ENCODE data around the gene ZSCAN10.
"Not testable (repeated sequence)": the region's sequence is repeated elsewhere in the genome, so short reads cannot be mapped to it uniquely, and the experiment has no call there.

The ZSCAN10 gene

GRCh38 chr16:3054965-3055733 lies 43.9 kb downstream of the ZSCAN10 start:
- intact Hi-C loops (cut with DNase I), result loop anchor here (5.0 kb wide), 1 partner anchor 57 kb away; the partner anchor contains the start of gene ZNF205
- DNase-seq, result peak in 1 of 10 donors; percentile 46

- intact Hi-C loops (cut with DNase I); DNase-seq: not testable (repeated sequence)
Measured at GRCh38 chr16:3053330-3053710, 45.8 kb downstream of the ZSCAN10 start.

GRCh38 chr16:3052571-3053329 lies 46.3 kb downstream of the ZSCAN10 start:
- DNase-seq, result not testable (repeated sequence)

GRCh38 chr16:3051494-3051893 lies 47.6 kb downstream of the ZSCAN10 start:
- intact Hi-C loops (cut with DNase I), result no loop called here
- DNase-seq, result no peak

More at GRCh38 chr16:3052571-3053329, 46.3 kb downstream of the ZSCAN10 start:
- intact Hi-C loops (cut with DNase I), result not testable (repeated sequence)

- intact Hi-C loops (cut with DNase I), result no loop called here
- no peak for DNase-seq
Measured at GRCh38 chr16:3051009-3051408, 48.1 kb downstream of the ZSCAN10 start.

- DNase-seq, result no peak
- intact Hi-C loops (cut with DNase I), result no loop called here
Measured at GRCh38 chr16:3050487-3050886, 48.6 kb downstream of the ZSCAN10 start.

GRCh38 chr16:3049921-3050481 lies 49.1 kb downstream of the ZSCAN10 start:
- intact Hi-C loops (cut with DNase I), result no loop called here
- no peak for DNase-seq

- no peak for DNase-seq
Measured at GRCh38 chr16:3047387-3047720, 51.7 kb downstream of the ZSCAN10 start.

GRCh38 chr16:3046641-3047386 lies 52.3 kb downstream of the ZSCAN10 start:
- intact Hi-C loops (cut with DNase I), result no loop called here
- no peak for DNase-seq

More at GRCh38 chr16:3047387-3047720, 51.7 kb downstream of the ZSCAN10 start:
- intact Hi-C loops (cut with DNase I), result no loop called here

GRCh38 chr16:3045758-3046640 lies 53.1 kb downstream of the ZSCAN10 start, which contains the start of gene MMP25:
MMP25 (plus strand) TSS chr16:3046561; CDS start chr16:3046918, 357 bp downstream.
- DNase-seq, result no peak
- intact Hi-C loops (cut with DNase I), result no loop called here

GRCh38 chr16:3044708-3045107 lies 54.4 kb downstream of the ZSCAN10 start:
- intact Hi-C loops (cut with DNase I), result no loop called here
- no peak for DNase-seq

GRCh38 chr16:3042376-3042775 lies 56.7 kb downstream of the ZSCAN10 start:
- intact Hi-C loops (cut with DNase I), result no loop called here
- DNase-seq, result no peak

GRCh38 chr16:3038896-3039295 lies 60.2 kb downstream of the ZSCAN10 start:
- intact Hi-C loops (cut with DNase I), result no loop called here
- DNase-seq, result no peak

Data from posterior cingulate gyrus (tissue), 11 donors.